ENCODE results near the gene PCK2.

Gene PCK2

GRCh38 chr14:24122898-24123297, 28.8 kb downstream of the PCK2 start:
- no peak overlapping the region for H3K27ac Mint-ChIP-seq
- no peak for ATAC-seq

GRCh38 chr14:24123424-24124417, 29.6 kb downstream of the PCK2 start:
- Mint-ChIP-seq H3K36me3 (ENCODE audit: low read depth) (peaks cover 24% of the 10 kb centered on the region), H3K27me3 (no peaks in the 10 kb centered on the region), H3K4me3 (no peak overlapping the region), H3K27ac (peak overlapping the region; percentile 55), H3K4me1 (peaks cover 10% of the 10 kb centered on the region), H3K9me3 (no peaks in the 10 kb centered on the region)
- DNase-seq (no peak), ATAC-seq (peak; percentile 71)

More at GRCh38 chr14:24122898-24123297, 28.8 kb downstream of the PCK2 start:
- Mint-ChIP-seq H3K9me3 (no peaks in the 10 kb centered on the region), H3K36me3 (ENCODE audit: low read depth) (peaks cover 31% of the 10 kb centered on the region), H3K27me3 (no peaks in the 10 kb centered on the region), H3K4me3 (no peak overlapping the region), H3K4me1 (peaks cover 8% of the 10 kb centered on the region)
- no peak for DNase-seq

- no peaks in the 10 kb centered on the region for H3K27me3 Mint-ChIP-seq
- ATAC-seq (no peak), DNase-seq (no peak)
- H3K9me3 Mint-ChIP-seq = no peaks in the 10 kb centered on the region
- peaks cover 11% of the 10 kb centered on the region for H3K36me3 Mint-ChIP-seq (ENCODE audit: low read depth)
- peaks cover 13% of the 10 kb centered on the region for H3K4me1 Mint-ChIP-seq
- no peak overlapping the region for H3K27ac Mint-ChIP-seq
- H3K4me3 Mint-ChIP-seq = no peak overlapping the region
These were observed 32.8 kb downstream of the PCK2 start for GRCh38 chr14:24126939-24127338.

- no peak for ATAC-seq
- H3K27ac Mint-ChIP-seq = no peak overlapping the region
- peaks cover 19% of the 10 kb centered on the region for H3K4me1 Mint-ChIP-seq
- DNase-seq = no peak
- no peaks in the 10 kb centered on the region for H3K9me3 Mint-ChIP-seq
- peaks cover 8% of the 10 kb centered on the region for H3K36me3 Mint-ChIP-seq (ENCODE audit: low read depth)
- H3K4me3 Mint-ChIP-seq = no peak overlapping the region
- no peaks in the 10 kb centered on the region for H3K27me3 Mint-ChIP-seq
These were observed 33.6 kb downstream of the PCK2 start for GRCh38 chr14:24127673-24128072.

- Mint-ChIP-seq H3K4me1 (peaks cover 19% of the 10 kb centered on the region), H3K9me3 (no peaks in the 10 kb centered on the region)
- no peak for DNase-seq
These were observed 35.4 kb downstream of the PCK2 start for GRCh38 chr14:24129410-24129998.

GRCh38 chr14:24130380-24130716, 36.2 kb downstream of the PCK2 start, which contains the start of gene FITM1:
TSS of gene FITM1 (plus strand) at chr14:24130659. CDS start at chr14:24131564, 905 bp downstream.
- Mint-ChIP-seq H3K9me3 (no peaks in the 10 kb centered on the region), H3K27me3 (no peaks in the 10 kb centered on the region), H3K36me3 (ENCODE audit: low read depth) (no peaks in the 10 kb centered on the region), H3K27ac (no peak within 1 kb of the TSS), H3K4me3 (no peak within 1 kb of the TSS), H3K4me1 (peaks cover 24% of the 10 kb centered on the region)
- ATAC-seq (no peak), DNase-seq (no peak)

More at GRCh38 chr14:24129410-24129998, 35.4 kb downstream of the PCK2 start:
- Mint-ChIP-seq H3K36me3 (ENCODE audit: low read depth) (no peaks in the 10 kb centered on the region), H3K27ac (no peak overlapping the region), H3K27me3 (no peaks in the 10 kb centered on the region), H3K4me3 (no peak overlapping the region)
- ATAC-seq = no peak

GRCh38 chr14:24130717-24131548, 36.8 kb downstream of the PCK2 start:
- H3K4me1 Mint-ChIP-seq = peaks cover 27% of the 10 kb centered on the region
- no peak overlapping the region for H3K27ac Mint-ChIP-seq
- ATAC-seq = no peak
- no peak for DNase-seq
- no peak overlapping the region for H3K4me3 Mint-ChIP-seq
- H3K27me3 Mint-ChIP-seq = no peaks in the 10 kb centered on the region
- H3K36me3 Mint-ChIP-seq (ENCODE audit: low read depth) = no peaks in the 10 kb centered on the region
- H3K9me3 Mint-ChIP-seq = no peaks in the 10 kb centered on the region

GRCh38 chr14:24131549-24131966, 37.4 kb downstream of the PCK2 start:
- H3K36me3 Mint-ChIP-seq (ENCODE audit: low read depth) = peaks cover under 1% of the 10 kb centered on the region
- ATAC-seq = no peak
- H3K27me3 Mint-ChIP-seq = no peaks in the 10 kb centered on the region
- H3K27ac Mint-ChIP-seq = peak overlapping the region; percentile 80
- H3K4me1 Mint-ChIP-seq = peaks cover 29% of the 10 kb centered on the region
- DNase-seq = no peak
- no peak overlapping the region for H3K4me3 Mint-ChIP-seq
- no peaks in the 10 kb centered on the region for H3K9me3 Mint-ChIP-seq

GRCh38 chr14:24132061-24132685, 38.1 kb downstream of the PCK2 start:
- Mint-ChIP-seq H3K27me3 (no peaks in the 10 kb centered on the region), H3K36me3 (ENCODE audit: low read depth) (peaks cover 6% of the 10 kb centered on the region), H3K4me1 (peaks cover 34% of the 10 kb centered on the region), H3K27ac (peak overlapping the region; percentile 80), H3K4me3 (peak overlapping the region; percentile 21), H3K9me3 (no peaks in the 10 kb centered on the region)
- peak; percentile 32 for DNase-seq
- no peak for ATAC-seq

- Mint-ChIP-seq H3K27ac (peak overlapping the region; percentile 80), H3K27me3 (no peaks in the 10 kb centered on the region)
These were observed 38.9 kb downstream of the PCK2 start for GRCh38 chr14:24132976-24133375.

GRCh38 chr14:24133735-24134134, 39.6 kb downstream of the PCK2 start:
- H3K9me3 Mint-ChIP-seq = no peaks in the 10 kb centered on the region
- peaks cover 44% of the 10 kb centered on the region for H3K4me1 Mint-ChIP-seq
- no peak overlapping the region for H3K27ac Mint-ChIP-seq
- DNase-seq (no peak), ATAC-seq (no peak)
- H3K4me3 Mint-ChIP-seq = no peak overlapping the region
- no peaks in the 10 kb centered on the region for H3K27me3 Mint-ChIP-seq
- H3K36me3 Mint-ChIP-seq (ENCODE audit: low read depth) = peaks cover 19% of the 10 kb centered on the region

More at GRCh38 chr14:24132976-24133375, 38.9 kb downstream of the PCK2 start:
- H3K4me1 Mint-ChIP-seq = peaks cover 37% of the 10 kb centered on the region
- H3K36me3 Mint-ChIP-seq (ENCODE audit: low read depth) = peaks cover 12% of the 10 kb centered on the region
- no peaks in the 10 kb centered on the region for H3K9me3 Mint-ChIP-seq
- DNase-seq (no peak), ATAC-seq (no peak)
- H3K4me3 Mint-ChIP-seq = no peak overlapping the region

GRCh38 chr14:24135584-24135833, 41.4 kb downstream of the PCK2 start:
- Mint-ChIP-seq H3K27me3 (no peaks in the 10 kb centered on the region), H3K4me1 (peaks cover 58% of the 10 kb centered on the region), H3K27ac (peak overlapping the region; percentile 89), H3K9me3 (no peaks in the 10 kb centered on the region), H3K36me3 (ENCODE audit: low read depth) (peaks cover 34% of the 10 kb centered on the region), H3K4me3 (peak overlapping the region; percentile 98)
- no peak for ATAC-seq
- no peak for DNase-seq

- Mint-ChIP-seq H3K4me3 (peak within 1 kb of the TSS; percentile 98), H3K27me3 (no peaks in the 10 kb centered on the region), H3K4me1 (peaks cover 62% of the 10 kb centered on the region), H3K36me3 (ENCODE audit: low read depth) (peaks cover 39% of the 10 kb centered on the region), H3K27ac (peak within 1 kb of the TSS; percentile 90), H3K9me3 (no peaks in the 10 kb centered on the region)
- ATAC-seq (peak; percentile 87), DNase-seq (peak; percentile 96)
These were observed 41.9 kb downstream of the PCK2 start, which contains the start of gene PSME1 for GRCh38 chr14:24135834-24136683. TSS of gene PSME1 (plus strand) at chr14:24136194. CDS start at chr14:24136263, 69 bp downstream.
